ENCODE results near the gene PARVB.

- no peak for TF ChIP-seq POLR2A (conservative IDR thresholded peaks at IDR 0.05)
- no peak for TF ChIP-seq RNF219 (CRISPR knock-in tag; IDR thresholded peaks at IDR 0.05)
- TF ChIP-seq KAT8 (IDR thresholded peaks at IDR 0.05; ENCODE audit: low read depth) = no peak
- TF ChIP-seq SIX5 (IDR thresholded peaks at IDR 0.05; ENCODE audit: borderline replicate concordance in 1 of 2, insufficient read depth in 1 of 2, low read depth in 1 of 2, low read length in 2 of 2) = no peak
- TF ChIP-seq CTCF (IDR thresholded peaks at IDR 0.05 in 2 of 3, conservative IDR thresholded peaks at IDR 0.05 in 1 of 3; ENCODE audit: insufficient read depth in 2 of 3, low read depth in 1 of 3, low read length in 3 of 3) = no peak
- TF ChIP-seq MXD1 (CRISPR knock-in tag; IDR thresholded peaks at IDR 0.05; ENCODE audit: borderline replicate concordance, poor library complexity, severe bottlenecking) = no peak
- TF ChIP-seq POLR3G (IDR thresholded peaks at IDR 0.05; ENCODE audit: extremely low read depth, insufficient read length, insufficient replicate concordance) = no peak
These were observed 130.4 kb downstream of the PARVB start for GRCh38 chr22:44154436-44154942.
